GM23338 (cell line): Measurements from ENCODE around the gene CNTNAP2. TPM values are rescaled to one million over a fixed set of nuclear protein-coding genes. Genes with fewer than 3 reads are reported as not detected.

Source experiments
- ATAC-seq: fragments of 200-7000 bp; cut with Tn5 transposase; 3 replicates; pipeline ENCODE4 v1.9.1; 2020
- DNase-seq: peaks from one replicate; pipeline ENCODE4 v3.0.0-alpha.2; 2015; ENCODE audit warnings: low spot score
- H2AFZ ChIP-seq: fragments of 200-600 bp; sonication (generic); 2 replicates; pipeline ENCODE4 v1.8.0; 2016; ENCODE audit warnings: antibody characterized with exemption, mild to moderate bottlenecking, moderate library complexity
- H3F3A ChIP-seq: fragments of 200-600 bp; sonication (generic); replicated peaks from 2 replicates; pipeline ENCODE4 v1.8.0; 2017; ENCODE audit warnings: antibody characterized with exemption, mixed run types, low read depth
- H3K27ac ChIP-seq: fragments of 200-600 bp; sonication (generic); 2 replicates; pipeline ENCODE4 v1.6.1; 2016; ENCODE audit warnings: low read depth
- H3K27me3 ChIP-seq: fragments of 200-600 bp; sonication (generic); 2 replicates; pipeline ENCODE4 v1.8.0; 2016; ENCODE audit warnings: mild to moderate bottlenecking, mixed run types, moderate library complexity; ENCODE audit not compliant: insufficient read depth
- H3K36me3 ChIP-seq: fragments of 200-600 bp; sonication (generic); 2 replicates; pipeline ENCODE4 v1.8.0; 2016; ENCODE audit warnings: mild to moderate bottlenecking; ENCODE audit not compliant: insufficient read depth
- H3K4me1 ChIP-seq: fragments of 200-600 bp; sonication (generic); 2 replicates; pipeline ENCODE4 v1.8.0; 2016; ENCODE audit warnings: mild to moderate bottlenecking, moderate library complexity; ENCODE audit not compliant: insufficient read depth
- H3K4me2 ChIP-seq: fragments of 200-600 bp; sonication (generic); 2 replicates; pipeline ENCODE4 v1.7.1; 2017; ENCODE audit warnings: mixed run types
- H3K4me3 ChIP-seq: fragments of 200-600 bp; sonication (generic); 2 replicates; pipeline ENCODE4 v1.6.1; 2016; ENCODE audit warnings: mixed run types
- H3K79me2 ChIP-seq: fragments of 200-600 bp; sonication (generic); replicated peaks from 2 replicates; pipeline ENCODE4 v1.8.0; 2017; ENCODE audit warnings: mild to moderate bottlenecking; ENCODE audit not compliant: insufficient read depth
- H3K9me2 ChIP-seq: fragments of 200-600 bp; sonication (generic); 2 replicates; pipeline ENCODE4 v1.8.0; 2017; ENCODE audit not compliant: insufficient read depth
- H4K20me1 ChIP-seq: fragments of 200-600 bp; sonication (generic); replicated peaks from 2 replicates; pipeline ENCODE4 v1.8.0; 2017; ENCODE audit warnings: mild to moderate bottlenecking; ENCODE audit not compliant: insufficient read depth
- H3K27ac Mint-ChIP-seq: 2 replicates; pipeline ENCODE4 v1.8.0; 2020; ENCODE audit warnings: inconsistent platforms, mild to moderate bottlenecking, moderate library complexity, mixed read lengths
- H3K27me3 Mint-ChIP-seq: 3 replicates; pipeline ENCODE4 v1.8.0; 2022; ENCODE audit warnings: low read depth, mild to moderate bottlenecking, moderate library complexity, mixed read lengths, inconsistent platforms; ENCODE audit not compliant: insufficient read depth, poor library complexity
- H3K36me3 Mint-ChIP-seq: 3 replicates; pipeline ENCODE4 v1.8.0; 2021; ENCODE audit warnings: low read depth, mild to moderate bottlenecking, inconsistent platforms, moderate library complexity, mixed read lengths
- H3K4me1 Mint-ChIP-seq: 3 replicates; pipeline ENCODE4 v1.8.0; 2020; ENCODE audit warnings: mild to moderate bottlenecking, inconsistent platforms, mixed read lengths
- H3K4me3 Mint-ChIP-seq: 3 replicates; pipeline ENCODE4 v1.8.0; 2021; ENCODE audit warnings: moderate library complexity, mild to moderate bottlenecking, inconsistent platforms, mixed read lengths
- H3K9me3 Mint-ChIP-seq: 3 replicates; pipeline ENCODE4 v1.8.0; 2020; ENCODE audit warnings: moderate library complexity, mild to moderate bottlenecking, inconsistent platforms, mixed read lengths
- CREB1 ChIP-seq: fragments of 250-450 bp; sonication (Bioruptor Pico); IDR thresholded peaks from 2 replicates; pipeline ENCODE4 v1.5.0; 2020; ENCODE audit warnings: low read depth, mild to moderate bottlenecking, moderate library complexity
- EZH2phosphoT487 ChIP-seq: fragments of 200-600 bp; sonication (generic); IDR thresholded peaks from one replicate; pipeline ENCODE4 v1.8.1; 2018; ENCODE audit warnings: antibody characterized with exemption; ENCODE audit not compliant: unreplicated experiment
- JUNB ChIP-seq: IDR thresholded peaks from one replicate; pipeline ENCODE4 v1.6.1; 2016; ENCODE audit warnings: antibody characterized with exemption; ENCODE audit not compliant: unreplicated experiment
- NANOG ChIP-seq: IDR thresholded peaks from 2 replicates; pipeline ENCODE4 v1.6.1; 2016; ENCODE audit warnings: antibody characterized with exemption, borderline replicate concordance
- POLR2AphosphoS5 ChIP-seq: IDR thresholded peaks from 2 replicates; pipeline ENCODE4 v1.6.1; 2016; ENCODE audit warnings: antibody characterized with exemption, low read depth
- STAT1 ChIP-seq: IDR thresholded peaks from one replicate; pipeline ENCODE4 v1.6.1; 2016; ENCODE audit warnings: antibody characterized with exemption; ENCODE audit not compliant: unreplicated experiment
- ZNF114 ChIP-seq: fragments of 250-450 bp; sonication (Bioruptor Pico); IDR thresholded peaks from 2 replicates; pipeline ENCODE4 v1.5.0; 2020; ENCODE audit warnings: mild to moderate bottlenecking, moderate library complexity
- ZNF331 ChIP-seq: fragments of 250-450 bp; sonication (Bioruptor Pico); IDR thresholded peaks from 2 replicates; pipeline ENCODE4 v1.5.0; 2020; ENCODE audit warnings: low read depth, mild to moderate bottlenecking, moderate library complexity
- polyA plus RNA-seq: library from polyadenylated mRNA; unstranded; fragments of >200 nt; fragmentation: Nextera tagmentation; extraction: Ambion mirVana; gene quantifications from 2 replicates; pipeline ENCODE4 v1.2.1, GENCODE V29; 2016
- total RNA-seq: library from RNA; depleted of rRNA; stranded (reverse); fragments of >200 nt; shearing (Covaris generic); gene quantifications from 2 replicates; pipeline ENCODE4 v1.2.3, GENCODE V29; 2014
- TF ChIP-seq, protein P1 (sequence below), 2 experiments: fragments of 200-600 bp in 1 of 2; sonication (generic) in 1 of 2; conservative IDR thresholded peaks; 2 replicates each; pipeline versions ENCODE4 v1.5.1 to v1.6.1; 2016 to 2017; ENCODE audit warnings: antibody characterized with exemption in 2 of 2, low read depth in 2 of 2, mild to moderate bottlenecking in 2 of 2, moderate library complexity in 1 of 2
- TF ChIP-seq, protein P2 (sequence below): IDR thresholded peaks from one replicate; pipeline ENCODE4 v1.6.1; 2018; ENCODE audit warnings: antibody characterized with exemption; ENCODE audit not compliant: unreplicated experiment
- TF ChIP-seq, protein P3 (sequence below): IDR thresholded peaks from 2 replicates; pipeline ENCODE4 v1.6.1; 2016; ENCODE audit warnings: antibody characterized with exemption

Gene CNTNAP2
- total and polyA plus RNA-seq, 2 experiments from 2014 or later = 38.2 to 61.3 TPM

DNA sequence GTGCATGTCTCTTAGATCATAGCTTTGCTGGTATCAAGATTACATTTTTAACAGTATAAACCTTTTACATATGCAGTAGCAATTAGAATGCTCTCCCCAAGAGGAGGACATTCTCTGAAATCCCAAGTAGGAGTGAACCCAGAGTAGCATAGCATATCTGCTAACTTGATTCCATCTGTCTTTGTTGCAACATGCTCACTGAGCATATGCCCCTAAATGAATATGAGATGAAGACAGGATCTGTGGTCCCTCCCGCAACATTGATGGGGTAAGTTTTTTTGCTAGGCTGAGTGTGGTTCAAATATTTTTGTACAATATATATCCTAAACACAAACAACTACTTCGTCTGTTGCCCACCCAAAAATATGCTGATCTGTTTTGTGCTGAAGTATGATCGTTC is 1939.8 kb downstream of the CNTNAP2 start (continued):
- TF ChIP-seq, protein P1, sequence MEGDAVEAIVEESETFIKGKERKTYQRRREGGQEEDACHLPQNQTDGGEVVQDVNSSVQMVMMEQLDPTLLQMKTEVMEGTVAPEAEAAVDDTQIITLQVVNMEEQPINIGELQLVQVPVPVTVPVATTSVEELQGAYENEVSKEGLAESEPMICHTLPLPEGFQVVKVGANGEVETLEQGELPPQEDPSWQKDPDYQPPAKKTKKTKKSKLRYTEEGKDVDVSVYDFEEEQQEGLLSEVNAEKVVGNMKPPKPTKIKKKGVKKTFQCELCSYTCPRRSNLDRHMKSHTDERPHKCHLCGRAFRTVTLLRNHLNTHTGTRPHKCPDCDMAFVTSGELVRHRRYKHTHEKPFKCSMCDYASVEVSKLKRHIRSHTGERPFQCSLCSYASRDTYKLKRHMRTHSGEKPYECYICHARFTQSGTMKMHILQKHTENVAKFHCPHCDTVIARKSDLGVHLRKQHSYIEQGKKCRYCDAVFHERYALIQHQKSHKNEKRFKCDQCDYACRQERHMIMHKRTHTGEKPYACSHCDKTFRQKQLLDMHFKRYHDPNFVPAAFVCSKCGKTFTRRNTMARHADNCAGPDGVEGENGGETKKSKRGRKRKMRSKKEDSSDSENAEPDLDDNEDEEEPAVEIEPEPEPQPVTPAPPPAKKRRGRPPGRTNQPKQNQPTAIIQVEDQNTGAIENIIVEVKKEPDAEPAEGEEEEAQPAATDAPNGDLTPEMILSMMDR (conservative IDR thresholded peaks at IDR 0.05; ENCODE audit: low read depth in 2 of 2) = no peak
- TF ChIP-seq EZH2phosphoT487 (no peak), NANOG (no peak), STAT1 (no peak), POLR2AphosphoS5 (no peak), JUNB (no peak), ZNF331 (no peak), CREB1 (CRISPR knock-in tag) (no peak)
- TF ChIP-seq, protein P2, sequence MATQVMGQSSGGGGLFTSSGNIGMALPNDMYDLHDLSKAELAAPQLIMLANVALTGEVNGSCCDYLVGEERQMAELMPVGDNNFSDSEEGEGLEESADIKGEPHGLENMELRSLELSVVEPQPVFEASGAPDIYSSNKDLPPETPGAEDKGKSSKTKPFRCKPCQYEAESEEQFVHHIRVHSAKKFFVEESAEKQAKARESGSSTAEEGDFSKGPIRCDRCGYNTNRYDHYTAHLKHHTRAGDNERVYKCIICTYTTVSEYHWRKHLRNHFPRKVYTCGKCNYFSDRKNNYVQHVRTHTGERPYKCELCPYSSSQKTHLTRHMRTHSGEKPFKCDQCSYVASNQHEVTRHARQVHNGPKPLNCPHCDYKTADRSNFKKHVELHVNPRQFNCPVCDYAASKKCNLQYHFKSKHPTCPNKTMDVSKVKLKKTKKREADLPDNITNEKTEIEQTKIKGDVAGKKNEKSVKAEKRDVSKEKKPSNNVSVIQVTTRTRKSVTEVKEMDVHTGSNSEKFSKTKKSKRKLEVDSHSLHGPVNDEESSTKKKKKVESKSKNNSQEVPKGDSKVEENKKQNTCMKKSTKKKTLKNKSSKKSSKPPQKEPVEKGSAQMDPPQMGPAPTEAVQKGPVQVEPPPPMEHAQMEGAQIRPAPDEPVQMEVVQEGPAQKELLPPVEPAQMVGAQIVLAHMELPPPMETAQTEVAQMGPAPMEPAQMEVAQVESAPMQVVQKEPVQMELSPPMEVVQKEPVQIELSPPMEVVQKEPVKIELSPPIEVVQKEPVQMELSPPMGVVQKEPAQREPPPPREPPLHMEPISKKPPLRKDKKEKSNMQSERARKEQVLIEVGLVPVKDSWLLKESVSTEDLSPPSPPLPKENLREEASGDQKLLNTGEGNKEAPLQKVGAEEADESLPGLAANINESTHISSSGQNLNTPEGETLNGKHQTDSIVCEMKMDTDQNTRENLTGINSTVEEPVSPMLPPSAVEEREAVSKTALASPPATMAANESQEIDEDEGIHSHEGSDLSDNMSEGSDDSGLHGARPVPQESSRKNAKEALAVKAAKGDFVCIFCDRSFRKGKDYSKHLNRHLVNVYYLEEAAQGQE = no peak

DNA sequence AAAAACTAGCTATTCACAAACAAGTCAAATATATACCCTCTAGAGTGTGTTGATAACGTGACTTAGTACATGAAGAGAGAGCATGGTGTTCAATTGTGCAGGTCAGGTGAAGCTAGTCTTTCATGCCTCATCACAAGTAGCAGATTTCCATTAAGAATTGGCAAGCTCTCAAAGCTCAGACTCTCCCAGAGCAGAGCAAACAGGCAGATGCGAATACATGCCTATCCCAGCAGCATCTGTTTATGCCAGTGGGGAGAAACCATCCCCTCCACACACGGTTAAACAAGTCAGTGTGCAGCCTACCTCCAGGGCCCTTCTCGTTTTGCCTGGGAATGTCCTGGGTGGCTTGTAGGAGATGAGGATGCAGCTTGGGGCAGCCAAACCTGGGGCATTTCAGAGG is 1941.5 kb downstream of the CNTNAP2 start:
- Histone ChIP-seq H3K27ac (no peak overlapping the region), H3K27me3 (no peaks in the 10 kb centered on the region)

More for the DNA sequence above, 1941.5 kb downstream of the CNTNAP2 start:
- no peak overlapping the region for H3K4me3 ChIP-seq
- ATAC-seq (no peak), DNase-seq (no peak)
- no peaks in the 10 kb centered on the region; the same call in 2 of the 3 replicates for H3K4me1 Mint-ChIP-seq
- H3K4me2 ChIP-seq = no peak overlapping the region
- H3K27me3 Mint-ChIP-seq = peaks cover 3% of the 10 kb centered on the region
- TF ChIP-seq ZNF114 (CRISPR knock-in tag) = no peak
- no peak for TF ChIP-seq ZNF331
- no peak for TF ChIP-seq CREB1 (CRISPR knock-in tag)
- TF ChIP-seq, protein P1 (conservative IDR thresholded peaks at IDR 0.05; ENCODE audit: low read depth in 2 of 2) = no peak
- TF ChIP-seq, protein P3, sequence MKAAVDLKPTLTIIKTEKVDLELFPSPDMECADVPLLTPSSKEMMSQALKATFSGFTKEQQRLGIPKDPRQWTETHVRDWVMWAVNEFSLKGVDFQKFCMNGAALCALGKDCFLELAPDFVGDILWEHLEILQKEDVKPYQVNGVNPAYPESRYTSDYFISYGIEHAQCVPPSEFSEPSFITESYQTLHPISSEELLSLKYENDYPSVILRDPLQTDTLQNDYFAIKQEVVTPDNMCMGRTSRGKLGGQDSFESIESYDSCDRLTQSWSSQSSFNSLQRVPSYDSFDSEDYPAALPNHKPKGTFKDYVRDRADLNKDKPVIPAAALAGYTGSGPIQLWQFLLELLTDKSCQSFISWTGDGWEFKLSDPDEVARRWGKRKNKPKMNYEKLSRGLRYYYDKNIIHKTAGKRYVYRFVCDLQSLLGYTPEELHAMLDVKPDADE = no peak
- TF ChIP-seq JUNB = no peak
- no peak for TF ChIP-seq POLR2AphosphoS5
- no peaks in the 10 kb centered on the region for H3K9me2 ChIP-seq
- H2AFZ ChIP-seq = no peak overlapping the region
- 0 out of 2 replicates have a peak, but pooled peaks cover 10% of the 10 kb centered on the region for H3K4me1 ChIP-seq
- H3K36me3 ChIP-seq = no peaks in the 10 kb centered on the region
- H3F3A ChIP-seq = no peaks in the 10 kb centered on the region
- no peaks in the 10 kb centered on the region for H3K36me3 Mint-ChIP-seq
- H4K20me1 ChIP-seq = no peaks in the 10 kb centered on the region
- H3K9me3 Mint-ChIP-seq = no peaks in the 10 kb centered on the region; the same call in 2 of the 3 replicates
- H3K79me2 ChIP-seq = no peaks in the 10 kb centered on the region
- no peak overlapping the region for H3K4me3 Mint-ChIP-seq
- no peak overlapping the region for H3K27ac Mint-ChIP-seq
